Retina (tissue), 1 donor: ENCODE measurements around the gene ENHO.
A peak's percentile ranks its signal among the peaks of the same experiment; 100 is the strongest.
"Not testable (repeated sequence)": the region's sequence is repeated elsewhere in the genome, so short reads cannot be mapped to it uniquely, and the experiment has no call there.

Experiments
- DNase-seq: peaks from one replicate; pipeline ENCODE4 v3.0.0-alpha.2; 2016

Gene ENHO

GRCh38 chr9:34555002-34555348 is 32.2 kb upstream of the ENHO start:
- DNase-seq: peak; percentile 64

DNA sequence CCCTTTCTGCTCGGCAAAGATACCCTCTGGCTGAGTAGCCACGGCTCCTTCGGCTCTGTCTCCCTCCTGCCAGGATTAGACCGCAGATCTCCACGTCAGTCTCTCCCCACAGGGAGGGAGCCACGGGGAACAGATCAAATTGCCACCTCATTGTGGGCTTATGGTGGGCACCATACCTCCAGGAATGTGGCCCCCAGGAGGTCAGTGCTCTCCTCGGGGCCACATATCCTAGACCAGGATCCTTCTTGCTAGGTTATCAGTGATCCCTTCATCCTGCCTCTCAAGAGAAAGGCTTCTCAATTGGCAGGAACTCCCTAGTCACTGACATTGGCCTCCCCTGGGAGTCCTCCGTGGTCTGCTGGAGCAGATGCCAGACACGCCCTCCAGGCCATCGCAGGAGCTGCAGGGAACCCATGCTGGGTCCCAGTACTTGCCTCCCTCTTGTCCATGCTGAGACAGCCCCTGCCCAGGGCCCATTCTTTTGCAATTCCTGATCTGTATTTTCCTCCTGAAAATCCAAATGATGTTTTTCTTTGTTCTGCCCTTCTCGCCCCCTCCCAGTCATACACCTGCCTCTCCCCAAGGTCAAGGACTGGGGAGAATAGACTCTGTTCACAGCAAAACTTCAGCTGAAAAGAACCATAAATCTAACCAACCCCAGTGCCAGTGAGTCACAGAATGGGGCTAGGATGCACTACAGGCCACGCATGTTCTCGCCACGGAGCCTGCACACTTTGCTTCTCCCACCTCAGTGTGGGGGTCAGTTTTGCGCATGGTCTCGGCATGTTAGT is 31.6 kb upstream of the ENHO start:
- peak; percentile 50 for DNase-seq

- peak; percentile 49 for DNase-seq
Measured at GRCh38 chr9:34553511-34554021, 30.8 kb upstream of the ENHO start.

- DNase-seq: no peak
Measured at GRCh38 chr9:34552986-34553385, 30.2 kb upstream of the ENHO start.

DNA sequence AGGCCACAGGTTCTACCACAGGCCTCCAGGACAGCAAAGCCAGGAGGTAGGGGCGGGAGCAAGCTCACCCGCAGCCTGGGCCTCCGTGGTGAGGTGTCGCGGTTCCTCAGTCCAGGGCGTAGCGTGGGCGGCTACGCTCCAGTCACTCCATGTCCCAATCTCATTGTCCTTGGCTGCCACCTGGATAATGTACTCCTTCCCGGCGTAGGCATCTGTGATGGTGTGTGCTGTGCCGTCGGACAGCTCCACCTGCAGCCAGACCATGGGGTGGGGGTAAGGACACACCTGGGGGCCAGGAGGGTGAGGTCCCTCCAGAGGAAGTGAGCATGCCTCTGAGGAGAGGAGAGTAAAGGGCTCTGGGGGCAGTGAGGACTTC is 29.8 kb upstream of the ENHO start:
- no peak for DNase-seq

DNA sequence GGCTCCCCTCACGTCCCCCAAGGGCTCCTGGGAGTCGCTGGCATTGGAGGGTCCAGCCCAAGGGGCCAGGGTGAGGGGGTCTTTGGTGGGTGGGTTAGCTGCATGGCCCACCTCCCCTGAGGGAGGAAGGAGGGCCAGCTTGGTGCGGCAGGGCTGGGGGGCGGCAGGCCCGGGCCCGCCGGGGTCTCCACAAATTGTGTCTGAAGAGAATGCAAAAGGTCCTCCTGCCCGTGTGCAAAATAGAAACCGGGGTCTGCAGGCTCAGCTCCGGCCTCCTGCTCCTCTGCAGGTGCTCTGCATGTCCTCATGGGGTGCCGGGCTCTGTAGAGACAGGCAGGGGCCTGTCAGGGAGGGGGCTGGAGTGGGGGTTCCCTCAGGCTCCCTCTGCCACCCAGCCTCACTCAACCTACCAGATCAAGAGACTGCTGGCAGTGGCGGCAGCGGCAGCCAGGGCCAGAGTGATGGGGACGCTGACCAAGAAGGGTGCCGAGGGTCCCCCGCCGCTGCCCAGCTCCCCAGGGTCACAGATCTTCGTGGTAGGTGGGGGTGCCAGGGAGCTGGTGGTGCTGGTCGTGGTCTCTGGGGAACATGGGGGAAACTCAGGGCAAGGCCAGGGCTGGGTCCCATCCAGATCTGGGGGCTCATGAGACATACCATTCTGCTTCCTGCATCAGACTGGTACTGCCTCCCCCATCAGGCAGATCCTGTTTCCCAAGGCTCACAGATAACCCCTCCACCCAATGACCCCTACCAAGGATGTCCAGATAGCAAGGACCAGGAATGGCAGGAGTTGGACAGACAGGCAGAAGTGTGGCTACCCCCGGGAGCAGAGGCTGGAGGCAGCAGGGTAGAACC is 29.2 kb upstream of the ENHO start:
- no peak for DNase-seq

- no peak for DNase-seq
Measured at GRCh38 chr9:34550681-34551270, 28.0 kb upstream of the ENHO start.

- DNase-seq: no peak
Measured at GRCh38 chr9:34550016-34550680, 27.4 kb upstream of the ENHO start.

- DNase-seq: no peak
Measured at GRCh38 chr9:34549407-34549732, 26.6 kb upstream of the ENHO start.

GRCh38 chr9:34547960-34548611 is 25.3 kb upstream of the ENHO start:
- DNase-seq: peak; percentile 90

DNA sequence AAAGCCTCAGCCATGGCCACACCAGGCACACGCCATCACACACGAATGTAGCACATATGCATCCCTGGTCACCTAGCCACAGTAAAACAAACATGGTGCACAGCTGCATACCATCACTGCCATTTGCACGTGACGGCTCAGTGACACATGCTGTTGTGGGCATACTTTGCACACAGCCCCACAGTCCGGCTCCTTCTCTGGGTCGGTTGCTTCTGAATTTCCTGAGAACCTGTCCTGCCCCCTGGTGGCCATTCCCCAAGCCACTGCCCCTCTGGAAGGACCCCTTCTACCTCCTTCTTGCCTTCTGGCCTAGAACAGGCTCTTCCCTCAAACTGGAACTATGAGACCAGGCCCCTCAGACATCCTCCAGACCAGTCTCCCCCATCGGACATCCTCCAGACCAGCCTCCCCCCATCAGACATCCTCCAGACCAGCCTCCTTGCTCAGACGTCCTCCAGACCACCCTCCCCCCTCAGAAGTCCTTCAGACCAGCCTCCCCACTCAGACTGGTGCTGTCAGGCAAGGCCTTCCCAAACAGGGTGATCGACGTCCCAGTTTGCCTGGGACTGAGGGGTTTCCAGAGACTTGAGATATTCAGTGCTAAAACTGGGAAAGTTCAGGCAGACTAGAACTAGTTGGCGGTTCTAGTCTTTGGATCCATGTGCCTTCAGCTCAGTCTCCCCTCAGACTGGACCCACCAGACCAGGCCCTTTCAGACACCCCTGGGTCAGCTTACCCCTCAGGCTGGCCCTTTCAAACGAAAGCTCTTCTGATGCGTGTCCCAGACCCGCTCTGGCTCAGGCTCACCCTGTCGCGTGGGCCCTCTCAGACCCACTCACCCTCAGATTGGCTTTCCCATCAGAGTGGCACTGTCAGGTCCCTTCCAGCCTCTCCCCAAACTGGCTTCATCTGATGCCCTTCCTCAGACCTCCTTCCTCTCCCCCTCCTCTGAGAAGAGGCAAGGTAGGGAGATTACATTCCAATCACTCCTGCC is 24.3 kb upstream of the ENHO start:
- peak; percentile 74 for DNase-seq

- no peak for DNase-seq
Measured at GRCh38 chr9:34546102-34546833, 23.5 kb upstream of the ENHO start.

DNA sequence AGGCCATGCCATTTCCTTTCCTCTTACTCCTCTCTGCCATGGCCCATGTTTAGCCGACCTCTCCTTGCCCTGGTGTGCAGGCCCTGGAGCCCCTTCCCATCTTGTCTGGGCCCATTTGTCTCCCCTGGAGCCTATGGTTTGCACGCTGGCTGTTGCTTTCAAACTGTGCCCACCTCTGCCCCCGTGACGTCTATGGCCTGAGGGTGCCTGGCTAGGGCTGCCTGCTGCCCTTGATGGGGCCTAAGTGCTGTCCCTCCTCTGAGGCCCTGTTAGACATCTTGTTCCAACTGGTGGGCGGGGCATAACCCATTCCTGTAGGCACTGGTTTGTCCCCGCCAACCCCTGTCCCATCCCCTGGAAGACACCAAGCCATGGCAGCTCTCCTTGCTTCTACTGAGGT is 22.7 kb upstream of the ENHO start:
- DNase-seq: no peak

GRCh38 chr9:34544035-34544434 is 21.2 kb upstream of the ENHO start:
- DNase-seq: no peak

DNA sequence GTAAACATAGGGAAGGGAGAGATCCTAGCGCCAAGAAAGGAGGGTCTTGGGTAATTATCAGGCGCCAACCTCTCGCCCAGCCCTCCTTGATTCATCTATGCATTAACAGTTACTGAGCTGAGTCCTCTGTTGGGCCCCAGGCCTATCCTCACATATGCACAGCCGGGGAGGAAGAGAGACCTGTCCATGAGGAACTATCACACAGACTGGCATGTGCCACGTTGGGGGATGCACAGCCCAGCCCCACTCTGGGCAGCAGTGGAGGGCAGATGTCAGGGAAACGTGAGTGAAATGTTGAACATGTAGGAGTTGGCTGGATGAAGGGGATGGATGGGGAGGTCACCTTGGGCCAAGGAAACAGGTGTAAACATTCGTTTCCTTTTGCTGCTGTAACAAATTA is 18.8 kb upstream of the ENHO start:
- DNase-seq: no peak

DNA sequence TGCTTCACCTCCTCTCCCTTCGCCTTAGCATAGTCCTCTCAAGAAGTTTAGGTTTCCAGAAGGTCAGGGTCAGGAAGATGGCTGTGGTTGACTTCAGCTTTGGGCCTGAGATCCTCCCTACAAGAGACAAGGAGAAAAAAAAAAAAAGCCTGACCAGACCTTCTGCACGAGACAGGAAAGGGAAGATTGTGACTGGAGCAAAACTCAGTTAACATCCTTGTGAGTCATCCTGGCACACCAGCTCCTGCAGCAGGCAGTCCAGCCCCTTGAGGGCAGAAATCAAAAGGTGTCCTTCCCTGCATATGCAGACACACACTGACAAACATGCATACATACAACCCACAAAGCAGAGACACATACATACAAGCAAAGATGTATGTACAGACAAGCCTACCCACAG is 18.0 kb upstream of the ENHO start:
- no peak for DNase-seq

- no peak for DNase-seq
Measured at GRCh38 chr9:34536685-34537084, 13.9 kb upstream of the ENHO start.

DNA sequence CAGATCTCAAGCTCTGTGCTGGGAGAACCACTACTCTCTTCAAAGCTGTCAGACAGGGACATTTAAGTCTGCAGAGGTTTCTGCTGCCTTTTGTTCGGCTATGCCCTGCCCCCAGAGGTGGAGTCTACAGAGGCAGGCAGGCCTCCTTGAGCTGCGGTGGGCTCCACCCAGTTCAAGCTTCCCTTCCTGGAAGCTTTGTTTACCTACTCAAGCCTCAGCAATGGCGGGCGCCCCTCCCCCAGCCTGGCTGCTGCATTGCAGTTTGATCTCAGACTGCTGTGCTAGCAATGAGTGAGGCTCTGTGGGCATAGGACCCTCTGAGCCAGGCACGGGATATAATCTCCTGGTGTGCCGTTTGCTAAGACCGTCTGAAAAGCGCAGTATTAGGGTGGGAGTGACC is 9.3 kb upstream of the ENHO start:
- DNase-seq: not testable (repeated sequence)

DNA sequence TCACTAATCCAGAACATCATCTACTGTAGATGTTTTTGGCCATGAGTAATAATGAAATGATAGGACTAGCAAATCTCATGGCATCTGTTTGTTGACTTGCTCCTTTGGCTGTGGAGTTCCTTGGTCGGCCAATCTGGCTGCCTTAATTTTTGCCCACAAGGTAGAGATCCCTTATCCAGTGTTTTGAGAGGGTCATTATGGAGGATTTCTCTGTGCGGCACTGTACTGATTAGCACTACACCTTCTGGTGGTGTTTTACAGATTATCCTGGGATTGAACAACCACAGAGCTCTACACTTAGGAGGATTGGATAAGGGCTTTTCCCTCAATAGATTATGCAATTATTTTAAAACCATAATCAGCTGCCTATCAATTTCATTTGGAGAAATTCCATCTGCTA is 3.2 kb upstream of the ENHO start:
- no peak for DNase-seq

GRCh38 chr9:34524349-34524748 is 1.6 kb upstream of the ENHO start:
- no peak for DNase-seq
